ENCODE results near the gene SLC17A5. TPM values are rescaled to one million over a fixed set of nuclear protein-coding genes. Genes with fewer than 3 reads are reported as not detected.

SLC17A5 gene
- total and polyA plus RNA-seq, 2 donors from 2014 or later: 15.5 to 18.2 TPM

GRCh38 chr6:73656531-73657145 is 2.8 kb upstream of the SLC17A5 start:
- peaks cover 0 to 3% (median 0%) of the 10 kb centered on the region in 3 donors for H3K4me1 ChIP-seq (ENCODE audit: control insufficient read depth in 2 of 3, insufficient read depth in 2 of 3, low read depth in 1 of 3, low read length in 3 of 3)
- no peaks in the 10 kb centered on the region for H3K27me3 ChIP-seq (ENCODE audit: control insufficient read depth, insufficient read depth, low read length)
- H3K36me3 ChIP-seq (ENCODE audit: control insufficient read depth in 2 of 3, insufficient read depth in 3 of 3, low read length in 3 of 3): no peaks in the 10 kb centered on the region
- no peak for TF ChIP-seq CTCF (IDR thresholded peaks at IDR 0.05; ENCODE audit: borderline replicate concordance, extremely low read depth, insufficient read depth)
- intact Hi-C loops (cut with DNase I): no loop called here
- H3K4me3 ChIP-seq (ENCODE audit: low read length in 3 of 3): no peak overlapping the region
- no peak overlapping the region for H3K9ac ChIP-seq (ENCODE audit: low read length in 3 of 3)
- H3K9me3 ChIP-seq (ENCODE audit: control insufficient read depth in 2 of 3, insufficient read depth in 1 of 3, low read length in 3 of 3): no peaks in the 10 kb centered on the region
- no peak overlapping the region for H3K27ac ChIP-seq (ENCODE audit: low read depth in 2 of 2, low read length in 2 of 2)
- FAIRE-seq: no peak
- no peak for DNase-seq

- Histone ChIP-seq H3K9ac (ENCODE audit: low read length in 3 of 3) (peak overlapping the region in 1 of 3 donors; percentile 89), H3K4me1 (ENCODE audit: control insufficient read depth in 2 of 3, insufficient read depth in 2 of 3, low read depth in 1 of 3, low read length in 3 of 3) (peaks cover 0 to 3% (median 0%) of the 10 kb centered on the region in 3 donors)
Observed at GRCh38 chr6:73655341-73655917, 1.6 kb upstream of the SLC17A5 start.

GRCh38 chr6:73652637-73653570 is 888 bp downstream of the SLC17A5 start:
- peak; percentile 29 for TF ChIP-seq CTCF (IDR thresholded peaks at IDR 0.05; ENCODE audit: borderline replicate concordance, extremely low read depth, insufficient read depth)
- H3K36me3 ChIP-seq (ENCODE audit: control insufficient read depth in 2 of 3, insufficient read depth in 3 of 3, low read length in 3 of 3): no peaks in the 10 kb centered on the region
- FAIRE-seq: no peak

More at GRCh38 chr6:73655341-73655917, 1.6 kb upstream of the SLC17A5 start:
- Histone ChIP-seq H3K27ac (ENCODE audit: low read depth in 2 of 2, low read length in 2 of 2) (peak overlapping the region in 1 of 2 donors; percentile 99), H3K4me3 (ENCODE audit: low read length in 3 of 3) (peak overlapping the region in 2 of 3 donors; percentile 85 to 94), H3K36me3 (ENCODE audit: control insufficient read depth in 2 of 3, insufficient read depth in 3 of 3, low read length in 3 of 3) (no peaks in the 10 kb centered on the region), H3K9me3 (ENCODE audit: control insufficient read depth in 2 of 3, insufficient read depth in 1 of 3, low read length in 3 of 3) (no peaks in the 10 kb centered on the region), H3K27me3 (ENCODE audit: control insufficient read depth, insufficient read depth, low read length) (no peaks in the 10 kb centered on the region)
- TF ChIP-seq CTCF (IDR thresholded peaks at IDR 0.05; ENCODE audit: borderline replicate concordance, extremely low read depth, insufficient read depth): no peak
- no peak for DNase-seq
- no peak for FAIRE-seq
- intact Hi-C loops (cut with DNase I): no loop called here

More at GRCh38 chr6:73652637-73653570, 888 bp downstream of the SLC17A5 start:
- Histone ChIP-seq H3K27me3 (ENCODE audit: control insufficient read depth, insufficient read depth, low read length) (no peaks in the 10 kb centered on the region), H3K27ac (ENCODE audit: low read depth in 2 of 2, low read length in 2 of 2) (peak overlapping the region; percentile 94 to 98), H3K9me3 (ENCODE audit: control insufficient read depth in 2 of 3, insufficient read depth in 1 of 3, low read length in 3 of 3) (no peaks in the 10 kb centered on the region), H3K4me1 (ENCODE audit: control insufficient read depth in 2 of 3, insufficient read depth in 2 of 3, low read depth in 1 of 3, low read length in 3 of 3) (peaks cover 0 to 3% (median 0%) of the 10 kb centered on the region in 3 donors), H3K9ac (ENCODE audit: low read length in 3 of 3) (peak overlapping the region; percentile 81 to 83 (median 82)), H3K4me3 (ENCODE audit: low read length in 3 of 3) (peak overlapping the region; percentile 82 to 96 (median 94))
- intact Hi-C loops (cut with DNase I): no loop called here
- DNase-seq: peak in 4 of 5 donors; percentile 63 to 81 (median 72)

Measured in kidney (tissue), 14 donors.